Suprapubic skin (tissue), 4 donors: ENCODE data around the gene FAHD2A. TPM values are rescaled to one million over a fixed set of nuclear protein-coding genes. Genes with fewer than 3 reads are reported as not detected.
A peak's percentile ranks its signal among the peaks of the same experiment; 100 is the strongest.
"Not testable (repeated sequence)": the region's sequence is repeated elsewhere in the genome, so short reads cannot be mapped to it uniquely, and the experiment has no call there.

Experiments used
- DNase-seq, 2 donors: peaks; one replicate each; pipeline ENCODE4 v3.0.0-alpha.2; 2019; ENCODE audit warnings: low spot score in 2 of 2
- H3K27ac ChIP-seq: fragments of 200-600 bp; sonication (generic); one replicate; pipeline ENCODE4 v1.5.1; 2019
- H3K27me3 ChIP-seq: fragments of 200-600 bp; sonication (generic); one replicate; pipeline ENCODE4 v1.5.1; 2019
- H3K36me3 ChIP-seq: fragments of 200-600 bp; sonication (generic); one replicate; pipeline ENCODE4 v1.5.1; 2019
- H3K4me1 ChIP-seq: fragments of 200-600 bp; sonication (generic); one replicate; pipeline ENCODE4 v1.5.1; 2019
- H3K4me3 ChIP-seq: fragments of 200-600 bp; sonication (generic); one replicate; pipeline ENCODE4 v1.5.1; 2019; ENCODE audit warnings: mild to moderate bottlenecking
- H3K9me3 ChIP-seq: fragments of 200-600 bp; sonication (generic); one replicate; pipeline ENCODE4 v1.5.1; 2019
- CTCF ChIP-seq, 2 donors: fragments of 200-600 bp in 1 of 2; fragments of 450-650 bp in 1 of 2; sonication (generic) in 1 of 2; IDR thresholded peaks; one replicate each; pipeline ENCODE4 v1.5.1; 2016 to 2019; ENCODE audit warnings: antibody characterized with exemption in 2 of 2, mild to moderate bottlenecking in 1 of 2, moderate library complexity in 1 of 2
- EP300 ChIP-seq: sonication (generic); formaldehyde crosslinking; IDR thresholded peaks from one replicate; pipeline ENCODE4 v1.6.1; 2017; ENCODE audit warnings: antibody characterized with exemption
- POLR2A ChIP-seq, 2 donors: fragments of 450-650 bp; IDR thresholded peaks; one replicate each; pipeline ENCODE4 v1.6.1; 2017; ENCODE audit warnings: antibody characterized with exemption in 2 of 2, mild to moderate bottlenecking in 2 of 2, moderate library complexity in 2 of 2
- POLR2AphosphoS5 ChIP-seq, 3 donors: sonication (generic); formaldehyde crosslinking; IDR thresholded peaks; one replicate each; pipeline ENCODE4 v1.6.1; 2017; ENCODE audit warnings: antibody characterized with exemption in 3 of 3
- WGBS: methylation state at CpG from one replicate; pipeline ENCODE4 v1.1.5; 2018; 5-methylcytosine and 5-hydroxymethylcytosine counted together
- total RNA-seq, 4 donors: library from RNA; depleted of rRNA; stranded (reverse); fragments of >200 nt; gene quantifications; one replicate each; pipeline ENCODE4 v1.1.0, GENCODE V29; 2016

Gene FAHD2A
- total RNA-seq, 4 donors from 2014 or later = 16.4 to 52.5 (median 26.9) TPM

- Histone ChIP-seq H3K27me3 (no peaks in the 10 kb centered on the region), H3K36me3 (no peaks in the 10 kb centered on the region), H3K4me3 (no peak overlapping the region), H3K27ac (no peak overlapping the region), H3K9me3 (no peaks in the 10 kb centered on the region), H3K4me1 (peaks cover 8% of the 10 kb centered on the region)
- DNase-seq = no peak
- WGBS = 87% methylated on average over 8 of the region's 8 CpGs
- TF ChIP-seq POLR2AphosphoS5 (IDR thresholded peaks at IDR 0.05) (no peak), CTCF (IDR thresholded peaks at IDR 0.05) (no peak)
Measured at GRCh38 chr2:95392730-95393455, 9.6 kb upstream of the FAHD2A start.

- no peak for TF ChIP-seq EP300
- TF ChIP-seq CTCF (IDR thresholded peaks at IDR 0.05) = no peak
- no peak for TF ChIP-seq POLR2A (IDR thresholded peaks at IDR 0.05)
- no peak for TF ChIP-seq POLR2AphosphoS5 (IDR thresholded peaks at IDR 0.05)
- peaks cover 6% of the 10 kb centered on the region for H3K4me1 ChIP-seq
- H3K36me3 ChIP-seq = no peaks in the 10 kb centered on the region
- no peaks in the 10 kb centered on the region for H3K9me3 ChIP-seq
- 91% methylated on average over 5 of the region's 6 CpGs for WGBS
- no peak for DNase-seq
- H3K27me3 ChIP-seq = no peaks in the 10 kb centered on the region
- H3K27ac ChIP-seq = no peak overlapping the region
- no peak overlapping the region for H3K4me3 ChIP-seq
Measured at GRCh38 chr2:95393901-95394300, 8.6 kb upstream of the FAHD2A start.

GRCh38 chr2:95399061-95399460 is 3.4 kb upstream of the FAHD2A start:
- peaks cover 23% of the 10 kb centered on the region for H3K4me1 ChIP-seq

GRCh38 chr2:95401480-95401879 is 1.0 kb upstream of the FAHD2A start:
- no peak for DNase-seq
- H3K27ac ChIP-seq = no peak overlapping the region
- peaks cover 23% of the 10 kb centered on the region for H3K4me1 ChIP-seq
- H3K9me3 ChIP-seq = no peaks in the 10 kb centered on the region
- no peaks in the 10 kb centered on the region for H3K36me3 ChIP-seq
- WGBS = 77% methylated on average over 9 of the region's 9 CpGs
- TF ChIP-seq POLR2A (IDR thresholded peaks at IDR 0.05) (no peak), CTCF (IDR thresholded peaks at IDR 0.05) (no peak), EP300 (no peak), POLR2AphosphoS5 (IDR thresholded peaks at IDR 0.05) (no peak)
- H3K27me3 ChIP-seq = no peaks in the 10 kb centered on the region
- H3K4me3 ChIP-seq = peak overlapping the region; percentile 71

More at GRCh38 chr2:95399061-95399460, 3.4 kb upstream of the FAHD2A start:
- TF ChIP-seq POLR2A (IDR thresholded peaks at IDR 0.05) (no peak), CTCF (IDR thresholded peaks at IDR 0.05) (no peak), POLR2AphosphoS5 (IDR thresholded peaks at IDR 0.05) (no peak), EP300 (no peak)
- Histone ChIP-seq H3K27ac (no peak overlapping the region), H3K4me3 (no peak overlapping the region), H3K9me3 (no peaks in the 10 kb centered on the region), H3K27me3 (no peaks in the 10 kb centered on the region), H3K36me3 (no peaks in the 10 kb centered on the region)
- 93% methylated on average over 7 of the region's 7 CpGs for WGBS
- no peak for DNase-seq

GRCh38 chr2:95402004-95402369 is 521 bp upstream of the FAHD2A start:
- Histone ChIP-seq H3K4me3 (peak overlapping the region; percentile 71), H3K27ac (peak overlapping the region; percentile 63), H3K4me1 (peaks cover 23% of the 10 kb centered on the region)
- WGBS = 0% methylated on average over 2 of the region's 10 CpGs
- not testable (repeated sequence) for H3K27me3 ChIP-seq, H3K9me3 ChIP-seq, H3K36me3 ChIP-seq, DNase-seq

GRCh38 chr2:95403204-95403721 is 755 bp downstream of the FAHD2A start:
- 3% methylated on average over 5 of the region's 5 CpGs for WGBS
- not testable (repeated sequence) for DNase-seq, H3K27me3 ChIP-seq, H3K36me3 ChIP-seq, H3K9me3 ChIP-seq
- H3K27ac ChIP-seq = peak overlapping the region; percentile 63
- peaks cover 23% of the 10 kb centered on the region for H3K4me1 ChIP-seq
- H3K4me3 ChIP-seq = peak overlapping the region; percentile 71

- Histone ChIP-seq H3K36me3 (peaks cover 15% of the 10 kb centered on the region), H3K4me1 (peaks cover 23% of the 10 kb centered on the region), H3K4me3 (peak overlapping the region; percentile 71)
- H3K9me3 ChIP-seq, H3K27ac ChIP-seq, H3K27me3 ChIP-seq, DNase-seq: not testable (repeated sequence)
- WGBS = 79% methylated on average over 5 of the region's 5 CpGs
Measured at GRCh38 chr2:95403824-95404223, 1.3 kb downstream of the FAHD2A start.

- not testable (repeated sequence) for H3K27me3 ChIP-seq, H3K27ac ChIP-seq, H3K9me3 ChIP-seq, H3K4me3 ChIP-seq, DNase-seq
- H3K36me3 ChIP-seq = peaks cover 16% of the 10 kb centered on the region
- 87% methylated on average over 3 of the region's 3 CpGs for WGBS
- peaks cover 23% of the 10 kb centered on the region for H3K4me1 ChIP-seq
Measured at GRCh38 chr2:95404676-95405075, 2.2 kb downstream of the FAHD2A start.

- 90% methylated on average over 3 of the region's 5 CpGs for WGBS
- not testable (repeated sequence) for DNase-seq
Measured at GRCh38 chr2:95411239-95411638, 8.7 kb downstream of the FAHD2A start.

More at GRCh38 chr2:95411239-95411638, 8.7 kb downstream of the FAHD2A start:
- not testable (repeated sequence) for H3K27me3 ChIP-seq, H3K27ac ChIP-seq, H3K9me3 ChIP-seq, H3K4me1 ChIP-seq, H3K4me3 ChIP-seq
- H3K36me3 ChIP-seq = peaks cover 23% of the 10 kb centered on the region
